Lung (tissue), 12 donors: ENCODE results near the gene VAT1L. TPM values are rescaled to one million over a fixed set of nuclear protein-coding genes. Genes with fewer than 3 reads are reported as not detected.
A peak's percentile ranks its signal among the peaks of the same experiment; 100 is the strongest.

Experiments
- ATAC-seq: fragments of 200-7000 bp; cut with Tn5 transposase; one replicate; pipeline ENCODE4 v1.9.1; 2020; ENCODE audit warnings: moderate number of reproducible peaks; ENCODE audit not compliant: insufficient read depth, low FRiP score
- DNase-seq, 3 donors: peaks; one replicate each; pipeline ENCODE4 v3.0.0-alpha.2; 2013 to 2017
- H3K27ac ChIP-seq, 2 donors: one replicate each; pipeline ENCODE4 v1.5.1; 2013; ENCODE audit warnings: mild to moderate bottlenecking in 2 of 2, moderate library complexity in 2 of 2, control low read depth in 1 of 2, inconsistent platforms in 1 of 2, low read depth in 1 of 2, low read length in 1 of 2
- H3K27me3 ChIP-seq, 3 donors: one replicate each; pipeline ENCODE4 v1.5.1; 2013; ENCODE audit warnings: low read length in 2 of 3; ENCODE audit not compliant: control insufficient read depth in 3 of 3, insufficient read depth in 3 of 3
- H3K36me3 ChIP-seq, 4 donors: one replicate each; pipeline ENCODE4 v1.5.1; 2013; ENCODE audit warnings: low read length in 4 of 4, mild to moderate bottlenecking in 1 of 4, moderate library complexity in 1 of 4; ENCODE audit not compliant: control insufficient read depth in 4 of 4, insufficient read depth in 4 of 4
- H3K4me1 ChIP-seq, 5 donors: one replicate each; pipeline ENCODE4 v1.5.1; 2013; ENCODE audit warnings: low read length in 5 of 5, mild to moderate bottlenecking in 2 of 5, moderate library complexity in 1 of 5; ENCODE audit not compliant: control insufficient read depth in 5 of 5, insufficient read depth in 5 of 5
- H3K4me3 ChIP-seq: one replicate; pipeline ENCODE4 v1.5.1; 2013; ENCODE audit warnings: mild to moderate bottlenecking, control low read depth, moderate library complexity
- H3K9ac ChIP-seq, 2 donors: one replicate each; pipeline ENCODE4 v1.5.1; 2013; ENCODE audit warnings: low read length in 2 of 2, control low read depth in 1 of 2; ENCODE audit not compliant: insufficient read depth in 1 of 2
- H3K9me3 ChIP-seq, 4 donors: one replicate each; pipeline ENCODE4 v1.5.1; 2013; ENCODE audit warnings: low read length in 3 of 4, mild to moderate bottlenecking in 1 of 4, moderate library complexity in 1 of 4; ENCODE audit not compliant: control insufficient read depth in 4 of 4, insufficient read depth in 3 of 4
- CTCF ChIP-seq: IDR thresholded peaks from 2 replicates; pipeline ENCODE4 v1.5.1; 2012; ENCODE audit warnings: mild to moderate bottlenecking; ENCODE audit errors: control extremely low read depth, extremely low read depth
- WGBS, 2 donors: extraction: QIAGEN DNeasy Blood & Tissue Kit; methylation state at CpG; one replicate each; pipeline ENCODE4 v1.1.7; 2013; 5-methylcytosine and 5-hydroxymethylcytosine counted together
- polyA plus RNA-seq, 2 donors: library from polyadenylated mRNA; stranded (reverse); fragments of 200-250 nt; gene quantifications; one replicate each; pipeline ENCODE4 v1.2.1, GENCODE V29; 2013
- total RNA-seq, 2 donors: library from RNA; depleted of rRNA in 1 of 2; stranded (reverse); fragments of >200 nt in 1 of 2; gene quantifications; one replicate each; pipeline ENCODE4 v1.2.1, GENCODE V29; 2014 to 2021
- donor health status: control.
- donor health status: control.
- donor health status: Bipolar disorder and iron deficiency.
- donor health status: healthy.
- donor health status: DM: yes; HTN: yes; CAD: no.

Gene VAT1L
- total and polyA plus RNA-seq, 4 donors = 0.14 to 3.3 (median 0.26) TPM

- H3K36me3 ChIP-seq = no peaks in the 10 kb centered on the region
- DNase-seq (no peak), ATAC-seq (no peak)
- peaks cover 0 to 2% (median 0%) of the 10 kb centered on the region in 4 donors for H3K9me3 ChIP-seq
- no peak overlapping the region for H3K9ac ChIP-seq
- no peak for TF ChIP-seq CTCF
- H3K27me3 ChIP-seq = no peaks in the 10 kb centered on the region
- no peak overlapping the region for H3K27ac ChIP-seq
- 88% methylated on average over 3 of the region's 3 CpGs for WGBS, 2 donors
- no peak overlapping the region for H3K4me3 ChIP-seq
- no peaks in the 10 kb centered on the region for H3K4me1 ChIP-seq
Observed at GRCh38 chr16:77827032-77827431, 38.7 kb downstream of the VAT1L start.

DNA sequence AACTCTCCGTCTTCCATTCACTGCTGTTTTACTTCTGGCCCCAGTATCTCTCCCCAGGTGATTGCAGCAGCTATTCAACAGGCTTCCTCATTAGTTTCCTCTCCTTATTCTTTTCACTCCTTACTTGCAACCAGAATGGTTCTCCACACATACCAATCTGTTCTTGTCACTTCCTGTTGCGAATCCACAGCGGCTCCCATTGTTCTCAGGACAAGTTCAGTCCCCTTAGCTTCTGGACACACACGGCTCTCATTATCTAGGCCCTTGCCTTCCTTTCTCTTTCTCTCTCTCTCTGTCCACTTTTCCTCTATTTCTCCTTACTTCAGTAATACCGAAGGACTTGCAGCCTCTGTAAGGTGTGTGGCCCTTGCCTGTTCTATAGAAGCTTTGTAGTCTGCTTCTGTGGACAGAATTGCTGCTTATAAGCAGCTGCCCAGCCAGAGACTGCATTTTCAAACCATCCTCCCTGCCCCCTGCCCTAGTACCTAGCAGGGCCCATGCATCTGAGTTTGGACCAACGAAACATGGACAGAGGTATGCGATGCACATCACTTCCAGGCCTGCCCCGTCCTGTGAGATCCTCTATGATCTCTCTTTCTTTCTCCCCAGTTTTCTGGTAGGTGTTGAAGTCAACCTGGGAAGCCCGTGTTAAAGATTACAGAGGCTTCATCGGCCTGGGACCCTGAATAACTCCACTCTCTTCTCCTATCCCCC, 45.7 kb downstream of the VAT1L start:
- 63 to 65% methylated on average over 10 of the region's 10 CpGs for WGBS, 2 donors
- Histone ChIP-seq H3K4me1 (peaks cover 0 to 31% (median 5%) of the 10 kb centered on the region in 5 donors), H3K9me3 (no peaks in the 10 kb centered on the region), H3K27ac (no peak overlapping the region), H3K36me3 (no peaks in the 10 kb centered on the region), H3K27me3 (no peaks in the 10 kb centered on the region), H3K9ac (peak overlapping the region in 1 of 2 donors; percentile 26), H3K4me3 (no peak overlapping the region)
- ATAC-seq (no peak), DNase-seq (peak; percentile 26 to 57 (median 47))
- no peak for TF ChIP-seq CTCF

GRCh38 chr16:77834635-77835540, 46.5 kb downstream of the VAT1L start:
- Histone ChIP-seq H3K4me1 (peaks cover 0 to 31% (median 5%) of the 10 kb centered on the region in 5 donors), H3K9ac (peak overlapping the region in 1 of 2 donors; percentile 26), H3K36me3 (no peaks in the 10 kb centered on the region), H3K27me3 (no peaks in the 10 kb centered on the region), H3K4me3 (no peak overlapping the region), H3K27ac (no peak overlapping the region), H3K9me3 (no peaks in the 10 kb centered on the region)
- no peak for ATAC-seq
- WGBS, 2 donors = 81 to 90% methylated on average over 6 of the region's 6 CpGs
- peak; percentile 92 to 99 (median 98) for DNase-seq
- no peak for TF ChIP-seq CTCF
